Activated T-cell treated with anti-CD3 and anti-CD28 coated beads, Interleukin-2, amount 50 U/mL, for 48 hours (primary cell): ENCODE measurements around the gene DHRS3.
A peak's percentile ranks its signal among the peaks of the same experiment; 100 is the strongest.

Source experiments
- DNase-seq, 2 experiments: peaks; one replicate each; pipeline ENCODE4 v3.0.0-alpha.2; 2020

DHRS3 gene

GRCh38 chr1:12615865-12616708, 1.9 kb downstream of the DHRS3 start:
- DNase-seq = peak in 1 of 2 experiments; percentile 42

GRCh38 chr1:12615159-12615864, 2.7 kb downstream of the DHRS3 start:
- DNase-seq = no peak

- no peak for DNase-seq
Observed at GRCh38 chr1:12614402-12615158, 3.4 kb downstream of the DHRS3 start.

GRCh38 chr1:12613180-12613579, 4.8 kb downstream of the DHRS3 start:
- no peak for DNase-seq

- no peak for DNase-seq
Observed at GRCh38 chr1:12610941-12611340, 7.1 kb downstream of the DHRS3 start.

GRCh38 chr1:12610305-12610935, 7.6 kb downstream of the DHRS3 start:
- DNase-seq = no peak

GRCh38 chr1:12609469-12610003, 8.5 kb downstream of the DHRS3 start:
- no peak for DNase-seq

GRCh38 chr1:12608311-12608957, 9.6 kb downstream of the DHRS3 start:
- no peak for DNase-seq

- no peak for DNase-seq
Observed at GRCh38 chr1:12607263-12607662, 10.7 kb downstream of the DHRS3 start.

GRCh38 chr1:12604986-12605385, 13.0 kb downstream of the DHRS3 start:
- DNase-seq = no peak

- peak; percentile 59 to 71 for DNase-seq
Observed at GRCh38 chr1:12604114-12604874, 13.7 kb downstream of the DHRS3 start.

GRCh38 chr1:12603224-12603623, 14.8 kb downstream of the DHRS3 start:
- no peak for DNase-seq

GRCh38 chr1:12602659-12603024, 15.4 kb downstream of the DHRS3 start:
- no peak for DNase-seq

GRCh38 chr1:12601700-12602658, 16.0 kb downstream of the DHRS3 start:
- peak in 1 of 2 experiments; percentile 36 for DNase-seq

- peak; percentile 60 to 70 for DNase-seq
Observed at GRCh38 chr1:12600880-12601633, 17.0 kb downstream of the DHRS3 start.

- no peak for DNase-seq
Observed at GRCh38 chr1:12600335-12600734, 17.7 kb downstream of the DHRS3 start.

- no peak for DNase-seq
Observed at GRCh38 chr1:12599657-12600056, 18.4 kb downstream of the DHRS3 start.

GRCh38 chr1:12598974-12599373, 19.0 kb downstream of the DHRS3 start:
- DNase-seq = no peak

GRCh38 chr1:12597792-12598191, 20.2 kb downstream of the DHRS3 start:
- DNase-seq = no peak
